H1 (cell line): ENCODE measurements around the gene RCAN3. TPM values are rescaled to one million over a fixed set of nuclear protein-coding genes. Genes with fewer than 3 reads are reported as not detected.
"Not testable (repeated sequence)": the region's sequence is repeated elsewhere in the genome, so short reads cannot be mapped to it uniquely, and the experiment has no call there.

Experiments
- CTCF ChIA-PET: fragments of 300-600 bp; sonication (Branson Sonifier 250); formaldehyde crosslinking; loops from one replicate; lab custom pipeline; 2021; ENCODE audit not compliant: partially characterized antibody; lab: Charles Lee
- POLR2A ChIA-PET: fragments of 300-600 bp; sonication (Branson Sonifier 250); formaldehyde crosslinking; loops from one replicate; lab custom pipeline; 2021; ENCODE audit warnings: inconsistent platforms; ENCODE audit not compliant: partially characterized antibody; lab: Charles Lee
- DNase-seq, 2 experiments: peaks; one replicate each; pipeline versions ENCODE4 v3.0.0 to v3.0.0-alpha.2; 2010 to 2022; ENCODE audit warnings: low spot score in 2 of 2, low read depth in 1 of 2, mixed read lengths in 1 of 2
- FAIRE-seq: peaks from 2 replicates; lab custom pipeline; 2011; peaks lifted over from hg19 to GRCh38; lab: Jason Lieb, UNC
- H2AFZ ChIP-seq: 2 replicates; pipeline ENCODE4 v1.8.1; 2012; ENCODE audit warnings: low read length, inconsistent platforms
- H2AK5ac ChIP-seq: 2 replicates; pipeline ENCODE4 v1.6.1; 2013; ENCODE audit warnings: low read depth, low read length
- H2BK120ac ChIP-seq: replicated peaks from 2 replicates; pipeline ENCODE3; 2013; ENCODE audit warnings: low read depth, low read length, inconsistent platforms
- H2BK12ac ChIP-seq: 2 replicates; pipeline ENCODE4 v1.6.1; 2013; ENCODE audit warnings: low read depth, low read length
- H2BK15ac ChIP-seq: 2 replicates; pipeline ENCODE4 v1.6.1; 2013; ENCODE audit warnings: low read length
- H2BK20ac ChIP-seq: 2 replicates; pipeline ENCODE4 v1.6.1; 2013; ENCODE audit warnings: low read length
- H2BK5ac ChIP-seq: 2 replicates; pipeline ENCODE4 v1.6.1; 2013; ENCODE audit warnings: low read depth, low read length
- H3K14ac ChIP-seq: 2 replicates; pipeline ENCODE4 v1.6.1; 2013; ENCODE audit warnings: inconsistent platforms; ENCODE audit not compliant: insufficient read length
- H3K18ac ChIP-seq: 2 replicates; pipeline ENCODE4 v1.6.1; 2013; ENCODE audit warnings: low read length; ENCODE audit errors: extremely low read depth
- H3K23ac ChIP-seq: 2 replicates; pipeline ENCODE4 v1.6.1; 2013; ENCODE audit warnings: inconsistent platforms; ENCODE audit not compliant: insufficient read length
- H3K23me2 ChIP-seq: 2 replicates; pipeline ENCODE4 v1.6.1; 2013; ENCODE audit warnings: low read depth, low read length
- H3K27ac ChIP-seq: 2 replicates; pipeline ENCODE4 v1.6.1; 2011; ENCODE audit warnings: low read depth, low read length, inconsistent platforms
- H3K27me3 ChIP-seq, 4 experiments: replicated peaks in 1 of 4; 1 replicate in 1 of 4; 2 replicates in 3 of 4; pipeline versions ENCODE4 v1.6.1 to v1.8.1; 2011 to 2013; ENCODE audit warnings: low read length in 3 of 4, mild to moderate bottlenecking in 3 of 4, inconsistent platforms in 2 of 4, mixed read lengths in 2 of 4, moderate library complexity in 1 of 4; ENCODE audit not compliant: control insufficient read depth in 3 of 4, insufficient read depth in 3 of 4; ENCODE audit errors: extremely low read depth in 1 of 4
- H3K36me3 ChIP-seq, 4 experiments: 2 replicates each; pipeline versions ENCODE4 v1.6.1 to v1.8.1; 2011 to 2013; ENCODE audit warnings: mild to moderate bottlenecking in 4 of 4, low read length in 3 of 4, moderate library complexity in 2 of 4, control low read depth in 1 of 4, inconsistent platforms in 1 of 4; ENCODE audit not compliant: insufficient read depth in 4 of 4, control insufficient read depth in 2 of 4
- H3K4ac ChIP-seq: replicated peaks from 2 replicates; pipeline ENCODE3; 2013; ENCODE audit warnings: low read length, low read depth, mixed read lengths, inconsistent platforms; ENCODE audit not compliant: insufficient read length
- H3K4me1 ChIP-seq, 4 experiments: replicated peaks in 1 of 4; 1 replicate in 1 of 4; 2 replicates in 3 of 4; pipeline versions ENCODE4 v1.6.1 to v1.8.1; 2011 to 2013; ENCODE audit warnings: low read length in 3 of 4, inconsistent platforms in 2 of 4, mixed read lengths in 1 of 4; ENCODE audit not compliant: insufficient read depth in 4 of 4, control insufficient read depth in 3 of 4
- H3K4me2 ChIP-seq, 2 experiments: 2 replicates each; pipeline versions ENCODE4 v1.6.1 to v1.8.1; 2011 to 2013; ENCODE audit warnings: low read depth in 2 of 2, low read length in 2 of 2, control low read depth in 1 of 2, inconsistent platforms in 1 of 2, mild to moderate bottlenecking in 1 of 2; ENCODE audit not compliant: insufficient read depth in 1 of 2
- H3K4me3 ChIP-seq, 4 experiments: fragments of 200-600, 300-600 bp in 1 of 4; sonication (generic), shearing (Covaris generic), sonication (Bioruptor Twin) in 1 of 4; 2 replicates each; pipeline versions ENCODE4 v1.5.1 to v1.8.1; 2011 to 2016; ENCODE audit warnings: low read length in 4 of 4, low read depth in 3 of 4, control low read depth in 2 of 4, inconsistent platforms in 2 of 4, mild to moderate bottlenecking in 2 of 4, mixed read lengths in 1 of 4, moderate library complexity in 1 of 4; ENCODE audit not compliant: insufficient read depth in 2 of 4; ENCODE audit errors: extremely low read depth in 1 of 4
- H3K56ac ChIP-seq: replicated peaks from 2 replicates; pipeline ENCODE3; 2013; ENCODE audit warnings: low read depth, mild to moderate bottlenecking, mixed read lengths, low read length, inconsistent platforms; ENCODE audit not compliant: insufficient read length
- H3K79me1 ChIP-seq: 2 replicates; pipeline ENCODE4 v1.6.1; 2013; ENCODE audit warnings: low read depth, low read length, control low read depth
- H3K79me2 ChIP-seq, 2 experiments: 2 replicates each; pipeline versions ENCODE4 v1.6.1 to v1.8.1; 2012 to 2013; ENCODE audit warnings: low read length in 2 of 2, mild to moderate bottlenecking in 2 of 2, inconsistent platforms in 1 of 2; ENCODE audit not compliant: insufficient read depth in 2 of 2, control insufficient read depth in 1 of 2
- H3K9ac ChIP-seq, 4 experiments: replicated peaks in 1 of 4; 1 replicate in 1 of 4; 2 replicates in 3 of 4; pipeline versions ENCODE4 v1.6.1 to v1.8.1; 2011 to 2013; ENCODE audit warnings: low read depth in 3 of 4, low read length in 3 of 4, control low read depth in 2 of 4, mild to moderate bottlenecking in 2 of 4, moderate library complexity in 2 of 4, inconsistent platforms in 1 of 4; ENCODE audit errors: extremely low read depth in 1 of 4
- H3K9me3 ChIP-seq, 2 experiments: 2 replicates each; pipeline versions ENCODE4 v1.6.1 to v1.8.1; 2012 to 2013; ENCODE audit warnings: mild to moderate bottlenecking in 2 of 2, moderate library complexity in 2 of 2, control low read depth in 1 of 2, inconsistent platforms in 1 of 2, low read depth in 1 of 2, low read length in 1 of 2, mixed read lengths in 1 of 2; ENCODE audit not compliant: insufficient read depth in 2 of 2
- H4K20me1 ChIP-seq, 2 experiments: replicated peaks in 1 of 2; 2 replicates each; pipeline versions ENCODE3 to v1.8.1; 2011 to 2013; ENCODE audit warnings: inconsistent platforms in 2 of 2, low read length in 2 of 2, mild to moderate bottlenecking in 1 of 2; ENCODE audit not compliant: insufficient read depth in 2 of 2, control insufficient read depth in 1 of 2
- H4K5ac ChIP-seq: 2 replicates; pipeline ENCODE4 v1.6.1; 2013; ENCODE audit warnings: low read length, low read depth, mixed read lengths, inconsistent platforms; ENCODE audit not compliant: insufficient read length
- H4K8ac ChIP-seq: 2 replicates; pipeline ENCODE4 v1.8.0; 2013; ENCODE audit warnings: mild to moderate bottlenecking, moderate library complexity, low read length, inconsistent platforms; ENCODE audit not compliant: insufficient read depth; ENCODE audit errors: extremely low read depth
- H4K91ac ChIP-seq: replicated peaks from 2 replicates; pipeline ENCODE3; 2013; ENCODE audit warnings: low read length, mixed read lengths, inconsistent platforms; ENCODE audit not compliant: insufficient read length
- WGBS, 2 experiments: shearing (Covaris generic) in 1 of 2; methylation state at CpG; one replicate each; pipeline versions ENCODE4 v1.1.6 to v1.1.7; 2013 to 2015; ENCODE audit warnings: low lambda C conversion rate in 2 of 2, mixed read lengths in 2 of 2, inconsistent platforms in 1 of 2, low coverage in 1 of 2, missing lambda C conversion rate in 1 of 2; ENCODE audit not compliant: insufficient replicate concordance in 2 of 2, insufficient coverage in 1 of 2, insufficient read length in 1 of 2; ENCODE audit errors: extremely low coverage in 1 of 2, missing lambda C conversion rate in 1 of 2; 5-methylcytosine and 5-hydroxymethylcytosine counted together
- polyA plus RNA-seq, 7 experiments: library from polyadenylated mRNA; depleted of rRNA in 3 of 7; stranded (reverse) in 5 of 7; unstranded in 2 of 7; fragments of >200 nt in 5 of 7; fragments of 200-250 nt in 2 of 7; gene quantifications; 1 replicate in 5 of 7; 2 replicates in 1 of 7; 4 replicates in 1 of 7; pipeline versions ENCODE4 v1.2.1 to v1.2.3, GENCODE V29; 2011 to 2013; ENCODE audit warnings: missing spikeins in 2 of 7, mixed read lengths in 2 of 7
- total RNA-seq: library from RNA; stranded (reverse); fragmentation: NEBNext Ultra II Directional; extraction: Animal tissue kit (Norgen Biotek cat#: 25700); gene quantifications from 2 replicates; pipeline ENCODE4 v1.2.1, GENCODE V29; 2021

The RCAN3 gene
- total and polyA plus RNA-seq, 2 of the 8 experiments (the other 6 are each of a cell fraction or from before 2014, with no cell fraction given) = 5.6 to 16.6 TPM

- not testable (repeated sequence) for H3K56ac ChIP-seq, H3K23ac ChIP-seq, H3K79me1 ChIP-seq, H4K91ac ChIP-seq, H3K4me1 ChIP-seq, H3K4me3 ChIP-seq, H2AK5ac ChIP-seq, H3K4ac ChIP-seq, H3K27ac ChIP-seq, H3K36me3 ChIP-seq, FAIRE-seq, H3K23me2 ChIP-seq, H3K14ac ChIP-seq, H2AFZ ChIP-seq, H2BK12ac ChIP-seq, H4K20me1 ChIP-seq, H2BK15ac ChIP-seq, H3K79me2 ChIP-seq, H3K4me2 ChIP-seq, H2BK20ac ChIP-seq, DNase-seq, H2BK5ac ChIP-seq, H3K9me3 ChIP-seq, H3K18ac ChIP-seq, H2BK120ac ChIP-seq, H3K27me3 ChIP-seq, H4K8ac ChIP-seq, H4K5ac ChIP-seq
- ChIA-PET POLR2A (interaction anchor here (1.9 kb wide), 1 partner anchor 13 kb away, joined by 4 read pairs; the partner anchor contains the start of gene RCAN3), CTCF (interaction anchor here (1.2 to 10.9 kb wide), 4 partner anchors 12 to 100 kb away, joined by 4 to 85 read pairs (median 4); partner anchors contain the start of gene NIPAL3)
- 0 out of 7 replicates have a peak overlapping the region, but pooled peaks of 1 of the 4 experiments have one; percentile 13 for H3K9ac ChIP-seq
- 87% methylated on average over 14 of the region's 14 CpGs; no CpG with 5 or more reads in 1 of the 2 experiments for WGBS, 2 experiments
Measured at GRCh38 chr1:24515671-24516209, 13.1 kb downstream of the RCAN3 start.
